ENCODE results near the gene S100A2. TPM values are rescaled to one million over a fixed set of nuclear protein-coding genes. Genes with fewer than 3 reads are reported as not detected.
"Not testable (repeated sequence)": the region's sequence is repeated elsewhere in the genome, so short reads cannot be mapped to it uniquely, and the experiment has no call there.

The S100A2 gene
- total RNA-seq, 4 donors from 2014 or later = 2.7 to 73.3 (median 14.2) TPM

- Histone ChIP-seq H3K27me3 (no peaks in the 10 kb centered on the region), H3K27ac (no peak overlapping the region), H3K4me1 (no peaks in the 10 kb centered on the region), H3K9me3 (no peaks in the 10 kb centered on the region), H3K4me3 (no peak overlapping the region), H3K36me3 (no peaks in the 10 kb centered on the region)
- TF ChIP-seq EP300 (IDR thresholded peaks at IDR 0.05) (no peak), CTCF (IDR thresholded peaks at IDR 0.05) (no peak), POLR2A (IDR thresholded peaks at IDR 0.05) (no peak), POLR2AphosphoS5 (IDR thresholded peaks at IDR 0.05) (no peak)
- WGBS, 2 donors (ENCODE audit: low coverage in 1 of 2) = 91 to 100% methylated on average over 1 of the region's 1 CpG
- ATAC-seq = no peak
Observed at GRCh38 chr1:153585006-153585405, 19.4 kb upstream of the S100A2 start.

- WGBS, 2 donors (ENCODE audit: low coverage in 1 of 2) = 91% methylated on average over 2 of the region's 2 CpGs; no CpG with 5 or more reads in 1 of the 2 donors
- Histone ChIP-seq H3K4me1 (no peaks in the 10 kb centered on the region), H3K9me3 (no peaks in the 10 kb centered on the region), H3K27me3 (no peaks in the 10 kb centered on the region), H3K27ac (no peak overlapping the region), H3K36me3 (no peaks in the 10 kb centered on the region), H3K4me3 (no peak overlapping the region)
- TF ChIP-seq EP300 (IDR thresholded peaks at IDR 0.05) = no peak
- no peak for TF ChIP-seq POLR2A (IDR thresholded peaks at IDR 0.05)
- no peak for TF ChIP-seq POLR2AphosphoS5 (IDR thresholded peaks at IDR 0.05)
- no peak for ATAC-seq
Observed at GRCh38 chr1:153583976-153584375, 18.3 kb upstream of the S100A2 start.

GRCh38 chr1:153583514-153583913 is 17.9 kb upstream of the S100A2 start:
- not testable (repeated sequence) for H3K27me3 ChIP-seq, ATAC-seq, H3K4me3 ChIP-seq, H3K9me3 ChIP-seq, H3K27ac ChIP-seq, H3K4me1 ChIP-seq, H3K36me3 ChIP-seq
- WGBS, 2 donors (ENCODE audit: low coverage in 1 of 2) = 100% methylated on average over 1 of the region's 3 CpGs; no CpG with 5 or more reads in 1 of the 2 donors

GRCh38 chr1:153582836-153583235 is 17.2 kb upstream of the S100A2 start:
- ATAC-seq, H3K27me3 ChIP-seq, H3K9me3 ChIP-seq, H3K4me1 ChIP-seq, H3K27ac ChIP-seq, H3K4me3 ChIP-seq, H3K36me3 ChIP-seq: not testable (repeated sequence)
- WGBS, 2 donors (ENCODE audit: low coverage in 1 of 2) = no CpG with 5 or more reads among the region's 34 CpGs

- Histone ChIP-seq H3K4me3 (no peak overlapping the region), H3K4me1 (no peaks in the 10 kb centered on the region), H3K36me3 (no peaks in the 10 kb centered on the region), H3K27me3 (no peaks in the 10 kb centered on the region), H3K9me3 (no peaks in the 10 kb centered on the region), H3K27ac (no peak overlapping the region)
- no peak for TF ChIP-seq EP300 (IDR thresholded peaks at IDR 0.05)
- TF ChIP-seq POLR2A (IDR thresholded peaks at IDR 0.05) = no peak
- TF ChIP-seq POLR2AphosphoS5 (IDR thresholded peaks at IDR 0.05) = no peak
- no peak for TF ChIP-seq CTCF (IDR thresholded peaks at IDR 0.05)
- no peak for ATAC-seq
- 50 to 76% methylated on average over 1 to 2 of the region's 3 CpGs for WGBS, 2 donors (ENCODE audit: low coverage in 1 of 2)
Observed at GRCh38 chr1:153578936-153579335, 13.3 kb upstream of the S100A2 start.

GRCh38 chr1:153578490-153578889 is 12.8 kb upstream of the S100A2 start:
- ATAC-seq = no peak

More at GRCh38 chr1:153578490-153578889, 12.8 kb upstream of the S100A2 start:
- Histone ChIP-seq H3K36me3 (no peaks in the 10 kb centered on the region), H3K4me1 (no peaks in the 10 kb centered on the region), H3K4me3 (no peak overlapping the region), H3K27me3 (no peaks in the 10 kb centered on the region), H3K27ac (no peak overlapping the region), H3K9me3 (no peaks in the 10 kb centered on the region)
- TF ChIP-seq POLR2AphosphoS5 (IDR thresholded peaks at IDR 0.05) (no peak), CTCF (IDR thresholded peaks at IDR 0.05) (no peak), POLR2A (IDR thresholded peaks at IDR 0.05) (no peak), EP300 (IDR thresholded peaks at IDR 0.05) (no peak)
